Measurements from ENCODE around the gene TLX3.

Gene TLX3

GRCh38 chr5:171300358-171300757, 8.7 kb upstream of the TLX3 start:
- intact Hi-C loops (cut with DNase I), result no loop called here
- no peak for DNase-seq

- intact Hi-C loops (cut with DNase I), result no loop called here
- DNase-seq, result no peak
Observed at GRCh38 chr5:171306166-171306565, 2.9 kb upstream of the TLX3 start.

GRCh38 chr5:171306781-171307591, 2.1 kb upstream of the TLX3 start:
- no peak for DNase-seq
- intact Hi-C loops (cut with DNase I), result no loop called here

- no peak for DNase-seq
- intact Hi-C loops (cut with DNase I), result no loop called here
Observed at GRCh38 chr5:171307789-171308452, 1.1 kb upstream of the TLX3 start.

- intact Hi-C loops (cut with DNase I), result no loop called here
- DNase-seq, result no peak
Observed at GRCh38 chr5:171309276-171310211, 496 bp downstream of the TLX3 start.

GRCh38 chr5:171310212-171310818, 1.3 kb downstream of the TLX3 start:
- DNase-seq, result no peak

GRCh38 chr5:171310819-171311321, 1.8 kb downstream of the TLX3 start:
- no peak for DNase-seq
- intact Hi-C loops (cut with DNase I), result no loop called here

More at GRCh38 chr5:171310212-171310818, 1.3 kb downstream of the TLX3 start:
- intact Hi-C loops (cut with DNase I), result no loop called here

GRCh38 chr5:171311322-171312077, 2.5 kb downstream of the TLX3 start:
- intact Hi-C loops (cut with DNase I), result no loop called here
- peak in 1 of 10 donors; percentile 55 for DNase-seq

GRCh38 chr5:171312129-171312974, 3.3 kb downstream of the TLX3 start:
- peak in 1 of 10 donors; percentile 79 for DNase-seq
- intact Hi-C loops (cut with DNase I), result no loop called here

GRCh38 chr5:171313481-171314206, 4.6 kb downstream of the TLX3 start:
- intact Hi-C loops (cut with DNase I), result no loop called here

GRCh38 chr5:171314728-171315385, 5.8 kb downstream of the TLX3 start:
- intact Hi-C loops (cut with DNase I), result no loop called here

More at GRCh38 chr5:171313481-171314206, 4.6 kb downstream of the TLX3 start:
- peak in 1 of 10 donors; percentile 67 for DNase-seq

GRCh38 chr5:171315386-171315891, 6.4 kb downstream of the TLX3 start:
- peak in 1 of 10 donors; percentile 61 for DNase-seq
- intact Hi-C loops (cut with DNase I), result no loop called here

More at GRCh38 chr5:171314728-171315385, 5.8 kb downstream of the TLX3 start:
- DNase-seq, result peak in 2 of 10 donors; percentile 35 to 70

GRCh38 chr5:171315925-171316257, 6.8 kb downstream of the TLX3 start:
- intact Hi-C loops (cut with DNase I), result no loop called here
- DNase-seq, result peak in 1 of 10 donors; percentile 22

GRCh38 chr5:171316258-171317121, 7.4 kb downstream of the TLX3 start:
- DNase-seq, result peak in 1 of 10 donors; percentile 74
- intact Hi-C loops (cut with DNase I), result no loop called here

GRCh38 chr5:171317230-171317629, 8.2 kb downstream of the TLX3 start:
- no peak for DNase-seq
- intact Hi-C loops (cut with DNase I), result no loop called here

GRCh38 chr5:171318026-171318425, 9.0 kb downstream of the TLX3 start:
- DNase-seq, result no peak
- intact Hi-C loops (cut with DNase I), result no loop called here

Measured in posterior cingulate gyrus (tissue), 11 donors.